GM19035 (cell line): ENCODE data around the gene PLPPR3.
"Not testable (repeated sequence)": the region's sequence is repeated elsewhere in the genome, so short reads cannot be mapped to it uniquely, and the experiment has no call there.

ENCODE experiments used
- ATAC-seq: cut with Tn5 transposase; IDR thresholded peaks from one replicate; pipeline ENCODE4 v1.9.1; 2021; ENCODE audit not compliant: unreplicated experiment

Gene PLPPR3

DNA sequence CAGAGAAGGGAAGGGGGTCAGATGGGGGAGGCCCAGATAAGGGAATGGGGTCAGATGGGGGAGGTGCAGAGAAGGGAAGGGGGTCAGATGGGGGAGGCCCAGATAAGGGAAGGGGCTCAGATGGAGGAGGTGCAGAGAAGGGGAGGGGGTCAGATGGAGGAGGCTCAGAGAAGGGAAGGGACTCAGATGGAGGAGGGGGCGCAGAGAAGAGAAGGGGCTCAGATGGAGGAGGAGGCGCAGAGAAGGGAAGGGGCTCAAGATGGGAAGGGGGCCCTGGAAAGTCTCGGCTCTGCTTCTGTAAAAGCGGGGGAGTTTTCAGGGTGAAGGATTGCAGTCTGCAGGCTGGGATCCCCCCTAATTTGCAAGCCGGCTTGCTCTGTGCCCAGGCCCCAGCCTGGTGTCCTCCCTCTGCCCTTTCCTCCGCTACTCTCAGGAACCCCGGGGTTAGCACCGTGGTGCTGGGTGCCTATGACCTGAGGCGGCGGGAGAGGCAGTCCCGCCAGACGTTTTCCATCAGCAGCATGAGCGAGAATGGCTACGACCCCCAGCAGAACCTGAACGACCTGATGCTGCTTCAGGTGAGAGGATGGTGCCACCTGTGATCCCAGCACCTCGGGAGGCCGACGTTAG lies 7.5 kb upstream of the PLPPR3 start:
- no peak for ATAC-seq

DNA sequence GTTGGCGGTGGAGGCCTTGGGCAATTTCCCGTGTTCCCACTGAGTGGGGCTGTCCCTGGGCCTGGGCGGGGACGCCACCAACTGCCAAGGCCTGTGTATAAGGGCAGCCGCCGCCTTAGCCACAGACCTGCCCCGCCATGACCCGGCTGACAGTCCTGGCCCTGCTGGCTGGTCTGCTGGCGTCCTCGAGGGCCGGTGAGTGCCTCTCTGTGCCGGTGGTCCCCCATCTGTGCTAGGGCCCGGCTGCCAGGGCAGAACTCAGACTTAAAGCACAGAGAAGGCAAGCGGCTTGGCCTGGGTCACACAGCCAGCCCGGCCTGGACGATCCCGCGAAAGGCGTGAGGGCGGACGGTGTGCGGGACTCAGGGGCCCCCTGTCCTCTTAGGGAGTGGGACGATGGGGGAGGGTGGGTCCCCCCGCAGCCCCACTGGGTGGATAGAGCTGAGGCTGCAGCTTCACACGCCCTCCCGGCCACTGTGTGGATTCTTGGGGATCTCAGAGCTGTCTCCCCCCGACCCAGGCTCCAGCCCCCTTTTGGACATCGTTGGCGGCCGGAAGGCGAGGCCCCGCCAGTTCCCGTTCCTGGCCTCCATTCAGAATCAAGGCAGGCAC lies 6.1 kb upstream of the PLPPR3 start, which contains the start of gene AZU1:
TSS of gene AZU1 (plus strand) at position 128 of the 612 bp plus-strand sequence. CDS start at position 138, 10 bp downstream.
- no peak for ATAC-seq

DNA sequence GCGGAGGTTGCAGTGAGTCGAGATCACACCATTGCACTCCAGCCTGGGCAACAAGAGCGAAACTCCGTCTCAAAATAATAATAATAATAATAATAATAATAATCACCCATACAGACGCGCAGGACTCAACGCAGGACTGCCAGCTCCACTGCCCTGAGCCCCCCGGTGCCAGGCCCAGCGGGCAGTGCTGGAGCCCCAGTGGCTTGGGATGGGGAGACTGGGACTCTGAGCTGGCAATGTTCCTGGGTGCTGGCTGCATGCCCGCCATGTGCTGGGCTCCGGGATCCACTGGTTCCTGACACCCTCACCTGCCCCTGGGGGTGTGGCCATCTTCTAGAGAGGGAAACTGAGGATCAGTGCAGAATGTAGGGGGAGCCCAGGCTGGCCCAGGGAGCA lies 5.6 kb upstream of the PLPPR3 start:
- no peak for ATAC-seq

DNA sequence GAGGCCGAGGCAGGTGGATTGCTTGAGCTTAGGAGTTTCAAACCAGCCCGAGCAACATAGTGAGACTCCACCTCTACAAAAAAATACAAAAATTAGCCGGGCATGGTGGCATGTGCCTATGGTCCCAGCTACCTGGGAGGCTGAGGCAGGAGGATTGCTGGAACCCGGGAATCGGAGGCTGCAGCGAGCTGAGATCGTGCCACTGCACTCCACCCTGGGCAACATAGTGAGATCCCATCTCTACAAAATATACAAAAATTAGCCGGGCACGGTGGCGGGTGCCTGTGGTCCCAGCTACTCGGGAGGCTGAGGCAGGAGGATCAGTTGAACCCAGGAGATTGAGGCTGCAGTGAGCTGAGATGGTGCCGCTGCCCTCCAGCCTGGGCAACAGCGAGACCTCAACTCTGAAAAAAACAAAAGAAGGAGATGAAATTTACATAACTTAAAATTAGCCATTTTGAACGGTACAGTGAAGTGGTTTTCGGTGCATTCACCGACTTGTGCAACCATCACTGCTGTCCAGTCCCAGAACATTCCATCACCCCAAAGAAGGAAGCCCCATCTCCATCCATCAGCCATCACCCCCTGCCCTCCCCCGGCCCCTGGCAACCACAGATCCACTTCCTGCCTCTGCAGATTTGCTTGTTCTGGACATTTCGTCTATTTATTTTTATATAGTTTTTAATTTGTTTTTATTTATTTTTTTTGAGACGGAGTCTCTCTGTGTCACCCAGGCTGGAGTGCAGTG lies 4.3 kb upstream of the PLPPR3 start:
- ATAC-seq: no peak

DNA sequence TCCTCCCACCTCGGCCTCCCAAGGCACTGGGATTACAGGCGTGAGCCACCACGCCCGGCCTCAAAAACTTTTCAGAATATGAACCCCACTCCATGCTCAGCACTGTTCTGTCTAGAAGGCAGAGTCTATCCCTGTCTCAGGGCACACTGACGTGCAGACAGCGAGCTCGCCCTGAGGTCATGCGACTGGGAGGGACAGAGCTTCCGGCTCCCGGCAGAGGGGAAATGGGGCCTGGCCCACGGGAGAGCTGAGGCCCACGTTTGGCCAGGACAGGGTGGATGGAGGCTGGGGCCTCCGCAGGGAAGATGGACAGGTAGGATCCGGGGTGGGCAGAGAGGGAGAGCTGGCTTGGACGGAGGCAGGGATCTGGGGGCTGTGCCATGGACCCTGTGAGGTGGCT lies 3.1 kb upstream of the PLPPR3 start:
- ATAC-seq: no peak

DNA sequence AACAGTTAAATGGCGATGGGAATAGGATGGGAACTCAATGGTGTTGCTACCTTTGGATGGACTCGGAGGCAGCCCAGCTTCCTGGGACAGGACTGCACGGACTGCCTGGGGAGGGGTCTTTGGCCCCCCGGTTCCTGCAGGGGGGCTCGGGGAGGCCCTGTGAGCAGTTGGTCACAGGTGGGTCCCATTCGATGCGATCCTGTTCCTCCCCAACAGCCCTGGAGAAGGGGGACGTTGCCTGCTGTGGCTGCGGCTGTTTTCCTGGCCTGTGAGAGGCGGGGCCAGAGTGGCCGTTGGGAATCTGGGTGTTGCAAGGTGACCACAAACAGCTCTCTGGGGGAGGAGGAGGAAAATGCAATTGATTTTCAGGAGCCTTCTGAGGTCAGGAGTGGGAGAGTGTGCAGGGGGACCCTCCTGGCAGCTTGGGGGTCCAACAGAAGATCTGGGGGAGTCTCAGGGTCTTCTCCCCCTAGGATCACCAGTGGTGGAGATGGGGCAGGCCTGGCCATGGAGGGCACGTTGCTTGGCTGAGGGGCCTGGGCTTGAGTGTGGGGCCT lies 1.9 kb upstream of the PLPPR3 start:
- ATAC-seq: no peak

DNA sequence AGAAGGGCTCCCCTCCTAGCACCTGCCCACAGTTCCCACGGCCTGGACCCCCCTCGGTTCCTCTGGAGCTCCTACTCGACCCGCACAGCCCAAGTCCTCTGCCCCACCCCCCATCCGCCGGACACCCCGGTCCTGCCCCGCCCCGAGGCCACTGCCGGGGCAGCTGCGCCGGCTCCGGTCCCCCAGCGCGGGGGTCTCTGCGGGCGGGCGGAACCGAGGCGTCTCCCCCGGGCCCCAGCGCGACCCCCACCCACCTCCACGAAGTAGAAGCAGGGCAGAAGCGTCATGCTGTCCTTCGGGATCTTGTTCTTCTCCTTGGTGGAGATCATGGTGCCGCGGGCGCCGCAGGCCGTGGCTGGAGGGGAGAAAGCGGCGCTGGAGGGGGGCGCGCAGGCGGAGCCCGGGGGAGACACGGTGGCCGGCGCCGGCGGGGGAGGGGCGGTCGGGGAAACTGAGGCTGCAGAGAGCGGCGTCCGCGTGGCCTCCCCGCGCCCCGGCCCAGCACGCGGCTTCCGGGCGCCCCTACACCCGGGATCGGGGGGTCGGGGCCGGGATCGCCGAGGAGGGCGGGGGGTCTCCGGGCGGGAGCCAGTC lies 427 bp downstream of the PLPPR3 start:
- ATAC-seq: no peak

DNA sequence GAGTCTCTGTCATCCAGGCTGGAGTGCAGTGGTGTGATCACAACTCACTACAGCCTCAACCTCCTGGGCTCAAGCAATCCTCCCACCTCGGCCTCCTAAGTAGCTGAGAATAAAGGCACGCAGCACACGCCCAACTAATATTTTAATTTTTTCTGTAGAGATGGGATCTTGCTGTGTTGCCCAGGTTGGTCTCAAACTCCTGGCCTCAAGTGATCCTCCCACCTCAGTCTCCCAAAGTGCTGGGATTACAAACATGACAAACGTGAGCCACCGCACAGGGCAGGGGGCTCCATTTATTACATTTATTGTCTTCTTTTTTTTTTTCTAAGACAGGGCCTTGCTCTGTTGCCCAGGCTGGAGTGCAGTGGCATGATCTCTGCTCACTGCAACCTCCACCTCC lies 1.5 kb downstream of the PLPPR3 start:
- not testable (repeated sequence) for ATAC-seq

DNA sequence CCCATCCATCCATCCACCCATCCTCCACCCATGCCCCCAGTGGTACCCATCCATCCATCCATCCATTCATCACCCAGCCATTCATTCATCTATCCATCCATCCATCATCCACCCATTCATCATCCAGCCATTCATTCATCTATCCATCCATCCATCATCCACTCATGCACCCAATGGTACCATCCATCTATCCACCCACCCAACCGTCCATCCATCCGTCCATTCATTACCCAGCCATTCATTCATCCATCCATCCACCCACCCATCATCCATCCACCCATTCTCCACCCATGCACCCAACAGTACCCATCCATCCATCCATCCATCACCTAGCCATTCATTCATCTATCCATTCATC lies 5.3 kb downstream of the PLPPR3 start:
- no peak for ATAC-seq

DNA sequence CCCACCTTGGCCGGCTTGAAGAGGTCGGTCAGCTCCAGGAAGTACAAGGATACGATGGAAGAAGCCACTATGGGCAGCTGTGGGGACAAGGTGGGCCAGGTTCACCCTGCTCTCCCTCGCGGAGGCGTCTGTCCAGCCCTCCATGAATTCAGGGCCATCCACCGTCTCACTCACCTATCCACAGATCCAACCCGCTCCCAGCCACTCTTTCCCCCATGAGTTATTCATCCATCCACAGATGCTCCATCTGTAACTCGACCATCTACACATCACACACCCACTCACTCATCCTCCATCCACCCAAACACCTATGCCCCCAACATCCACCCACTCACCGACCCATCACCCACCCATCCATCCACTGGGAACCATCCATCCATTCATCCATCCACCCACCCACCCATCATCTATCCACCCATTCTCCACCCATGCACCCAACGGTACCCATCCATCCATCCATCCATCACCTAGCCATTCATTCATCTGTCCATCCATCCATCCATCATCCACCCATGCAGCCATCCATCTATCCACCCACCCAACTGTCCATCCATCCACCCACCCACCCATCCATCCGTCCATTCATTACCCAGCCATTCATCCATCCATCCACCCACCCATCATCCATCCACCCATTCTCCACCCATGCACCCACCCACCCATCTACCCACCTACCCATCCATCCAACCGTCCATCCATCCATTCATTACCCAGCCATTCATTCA lies 5.8 kb downstream of the PLPPR3 start:
- ATAC-seq: no peak

DNA sequence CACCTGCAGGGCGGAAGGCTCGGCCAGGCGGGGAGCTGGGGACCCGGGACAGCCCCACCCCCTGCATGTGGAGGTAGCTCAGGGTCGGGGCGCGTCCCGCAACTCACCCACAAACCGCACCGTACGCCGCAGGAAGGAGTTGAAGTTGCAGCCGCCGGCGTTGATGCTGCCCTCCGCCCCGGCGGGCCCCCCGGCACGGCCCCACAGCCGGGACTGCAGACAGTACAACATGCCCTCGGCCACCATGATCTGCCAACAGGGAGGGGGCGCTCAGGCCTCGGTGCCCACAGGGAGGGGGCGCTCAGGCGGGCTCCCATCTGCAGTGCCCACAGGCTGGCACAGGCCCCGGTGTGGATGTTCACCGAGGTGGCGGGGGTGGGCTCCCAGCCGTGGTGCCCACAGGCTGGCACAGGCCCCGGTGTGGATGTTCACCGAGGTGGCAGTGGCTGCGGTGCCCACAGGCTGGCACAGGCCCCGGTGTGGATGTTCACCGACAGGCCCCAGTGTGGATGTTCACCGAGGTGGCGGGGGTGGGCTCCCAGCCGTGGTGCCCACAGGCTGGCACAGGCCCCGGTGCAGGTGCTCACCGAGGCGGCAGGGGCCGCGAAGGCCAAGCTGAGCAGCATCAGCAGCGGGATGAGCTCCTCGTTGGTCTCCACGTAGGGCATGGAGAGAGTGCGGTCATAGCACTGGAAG lies 6.5 kb downstream of the PLPPR3 start:
- no peak for ATAC-seq

DNA sequence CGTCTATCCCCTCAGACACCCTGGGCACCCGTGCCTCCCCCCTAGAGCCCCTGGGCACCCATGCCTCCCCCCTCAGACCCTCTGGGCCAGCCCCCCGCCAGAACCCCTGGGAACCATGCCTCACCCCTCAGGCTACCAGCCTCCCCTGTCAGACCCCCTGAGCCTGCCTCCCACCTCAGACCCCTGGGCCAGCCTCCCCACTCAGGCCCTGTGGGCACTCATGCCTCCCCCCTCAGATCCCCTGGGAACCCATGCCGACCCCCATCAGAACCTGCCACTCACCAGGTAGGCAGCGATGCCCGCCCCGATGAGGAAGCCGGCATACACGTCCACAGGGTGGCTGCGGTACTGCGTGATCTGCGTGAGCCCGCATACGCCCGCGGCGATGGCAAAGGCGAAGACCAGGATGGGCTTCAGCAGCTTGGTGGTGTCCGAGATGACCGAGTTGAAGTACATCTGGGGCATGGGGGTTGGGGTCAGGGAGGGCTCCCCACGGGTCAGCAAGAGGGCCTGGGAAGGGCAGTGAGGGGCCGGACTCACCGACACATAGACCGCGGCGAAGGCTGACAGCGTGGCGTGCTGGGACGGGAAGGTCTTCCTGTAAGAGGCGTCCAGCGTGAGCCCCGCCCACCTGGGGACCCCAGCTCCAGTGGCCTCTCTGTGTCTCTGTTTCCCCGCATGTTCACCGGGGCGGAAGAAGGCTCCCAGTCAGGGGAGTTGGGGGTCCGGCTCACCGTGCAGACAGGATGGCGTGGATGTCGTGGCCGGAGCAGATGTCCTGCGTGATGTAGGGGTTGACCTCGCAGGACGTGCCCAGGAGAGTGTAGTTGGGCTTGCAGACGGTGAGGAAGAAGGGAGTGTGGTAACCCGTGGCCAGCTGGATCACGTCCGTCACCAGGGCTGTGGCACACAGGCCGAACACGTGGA lies 7.3 kb downstream of the PLPPR3 start:
- no peak for ATAC-seq

DNA sequence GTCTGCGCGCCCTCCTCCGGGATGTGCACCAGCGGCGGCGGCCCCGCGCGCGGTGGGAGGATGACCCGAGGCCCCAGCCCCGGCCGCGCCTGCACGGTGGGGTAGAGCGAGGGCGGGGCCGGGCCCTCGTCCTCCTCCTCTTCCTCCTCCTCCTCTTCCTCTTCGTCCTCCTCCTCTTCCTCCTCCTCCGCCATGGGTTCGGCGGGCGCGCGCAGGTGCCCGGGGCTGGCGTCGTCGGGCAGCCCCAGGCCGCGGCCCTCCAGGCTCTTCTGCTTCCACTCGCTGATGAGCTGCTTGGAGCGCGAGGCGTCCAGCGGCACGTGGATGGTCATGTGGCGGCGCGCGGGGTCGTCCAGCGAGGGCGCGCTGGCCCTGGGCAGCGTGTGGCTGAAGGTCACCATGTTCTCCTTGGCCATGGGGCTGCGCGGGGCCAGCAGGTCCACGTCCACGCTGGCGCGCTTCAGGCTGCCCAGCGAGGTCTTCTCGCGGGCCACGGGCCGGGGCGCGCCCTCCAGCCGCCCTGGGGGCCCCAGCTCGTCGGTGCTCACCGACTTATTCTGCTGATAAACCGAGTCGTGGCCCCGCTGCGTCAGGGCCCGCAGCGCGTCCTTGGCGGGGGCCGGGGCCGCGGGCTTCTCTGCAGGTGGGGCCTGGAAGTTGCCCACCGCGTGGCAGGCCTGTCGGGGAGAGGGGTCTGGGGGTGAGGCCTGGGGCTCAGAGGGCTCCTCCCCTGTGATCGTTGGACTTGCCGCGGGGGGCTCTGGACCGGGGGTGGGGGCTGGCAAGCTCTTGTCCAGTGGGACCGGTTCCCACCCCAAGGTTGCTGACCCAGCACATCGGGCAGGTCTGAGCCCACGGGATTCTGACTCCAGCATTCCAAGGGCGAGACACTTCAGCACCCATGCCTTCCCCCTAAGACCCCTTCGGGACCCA lies 8.3 kb downstream of the PLPPR3 start:
- ATAC-seq: no peak

DNA sequence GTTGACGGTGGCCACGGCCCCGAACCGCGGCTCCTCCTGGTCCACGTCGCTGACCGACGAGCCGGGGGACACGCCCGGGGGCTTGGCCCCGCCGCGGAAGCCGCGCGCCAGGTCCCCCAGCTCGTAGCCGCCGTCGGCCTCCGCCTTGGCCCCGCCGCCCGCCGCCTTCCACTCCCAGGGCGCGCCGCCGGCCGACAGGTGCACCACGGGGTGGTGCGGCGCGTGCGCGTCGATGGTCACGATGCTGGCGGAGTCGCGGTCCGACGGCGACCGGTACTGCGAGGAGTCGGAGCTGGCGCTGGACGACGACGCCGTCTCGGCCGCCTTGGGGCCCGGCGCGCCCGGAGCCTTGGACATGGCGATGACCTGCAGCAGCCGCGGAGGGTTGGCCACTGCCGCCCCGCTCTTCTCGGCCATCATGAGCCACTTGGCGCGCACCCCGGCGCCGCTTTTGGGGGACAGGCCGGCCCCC lies 9.0 kb downstream of the PLPPR3 start:
- no peak for ATAC-seq

DNA sequence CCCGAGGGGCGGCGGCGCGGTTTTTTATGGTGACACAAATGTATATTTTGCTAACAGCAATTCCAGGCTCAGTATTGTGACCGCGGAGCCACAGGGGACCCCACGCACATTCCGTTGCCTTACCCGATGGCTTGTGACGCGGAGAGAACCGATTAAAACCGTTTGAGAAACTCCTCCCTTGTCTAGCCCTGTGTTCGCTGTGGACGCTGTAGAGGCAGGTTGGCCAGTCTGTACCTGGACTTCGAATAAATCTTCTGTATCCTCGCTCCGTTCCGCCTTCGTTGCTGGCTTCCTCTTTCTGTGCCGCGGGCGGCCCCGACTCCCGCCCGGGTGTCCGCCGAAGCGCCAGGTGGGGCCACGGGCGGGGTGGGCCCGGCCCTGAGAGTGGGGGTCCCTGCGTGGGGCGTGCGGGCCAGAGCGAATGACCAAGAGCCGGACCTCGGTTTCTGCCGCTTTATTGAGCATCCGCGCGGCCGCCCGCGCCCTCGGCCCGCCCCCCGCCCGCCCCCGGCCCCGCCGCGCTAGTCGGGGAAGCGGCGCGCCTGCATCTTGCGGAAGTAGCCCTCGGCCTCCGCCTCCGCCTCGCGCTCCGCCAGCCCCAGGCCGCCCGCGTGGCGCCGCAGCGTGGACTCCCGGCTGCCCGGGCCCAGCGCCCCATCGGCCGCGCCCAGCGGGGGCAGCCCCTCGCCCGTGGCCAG lies 9.6 kb downstream of the PLPPR3 start:
- ATAC-seq: no peak

DNA sequence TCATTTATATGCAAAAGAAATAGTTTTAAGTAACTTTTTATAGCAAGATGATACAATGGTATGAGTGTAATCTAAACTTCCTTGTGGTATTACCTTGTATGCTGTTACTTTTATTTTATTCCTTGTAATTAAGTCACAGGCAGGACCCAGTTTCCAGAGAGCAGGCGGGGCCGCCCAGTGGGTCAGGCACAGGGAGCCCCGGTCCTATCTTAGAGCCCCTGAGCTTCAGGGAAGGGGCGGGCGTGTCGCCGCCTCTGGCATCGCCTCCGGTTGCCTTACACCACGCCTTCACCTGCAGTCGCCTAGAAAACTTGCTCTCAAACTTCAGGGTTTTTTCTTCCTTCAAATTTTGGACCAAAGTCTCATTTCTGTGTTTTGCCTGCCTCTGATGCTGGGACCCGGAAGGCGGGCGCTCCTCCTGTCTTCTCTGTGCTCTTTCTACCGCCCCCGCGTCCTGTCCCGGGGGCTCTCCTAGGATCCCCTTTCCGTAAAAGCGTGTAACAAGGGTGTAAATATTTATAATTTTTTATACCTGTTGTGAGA lies 10.2 kb downstream of the PLPPR3 start:
- no peak for ATAC-seq

DNA sequence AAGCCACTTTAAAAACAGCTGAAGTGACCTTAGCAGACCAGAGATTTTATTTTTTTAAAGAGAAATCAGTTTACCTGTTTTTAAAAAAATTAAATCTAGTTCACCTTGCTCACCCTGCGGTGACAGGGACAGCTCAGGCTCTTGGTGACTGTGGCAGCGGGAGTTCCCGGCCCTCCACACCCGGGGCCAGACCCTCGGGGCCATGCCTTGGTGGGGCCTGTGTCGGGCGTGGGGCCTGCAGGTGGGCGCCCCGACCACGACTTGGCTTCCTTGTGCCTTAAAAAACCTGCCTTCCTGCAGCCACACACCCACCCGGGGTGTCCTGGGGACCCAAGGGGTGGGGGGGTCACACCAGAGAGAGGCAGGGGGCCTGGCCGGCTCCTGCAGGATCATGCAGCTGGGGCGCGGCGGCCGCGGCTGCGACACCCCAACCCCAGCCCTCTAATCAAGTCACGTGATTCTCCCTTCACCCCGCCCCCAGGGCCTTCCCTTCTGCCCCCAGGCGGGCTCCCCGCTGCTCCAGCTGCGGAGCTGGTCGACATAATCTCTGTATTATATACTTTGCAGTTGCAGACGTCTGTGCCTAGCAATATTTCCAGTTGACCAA lies 10.8 kb downstream of the PLPPR3 start:
- ATAC-seq: no peak
